HG03575 (cell line): Measurements from ENCODE around the gene CFAP119.

ENCODE experiments used
- ATAC-seq: cut with Tn5 transposase; IDR thresholded peaks from one replicate; pipeline ENCODE4 v1.9.1; 2021; ENCODE audit not compliant: unreplicated experiment, insufficient number of reproducible peaks, low FRiP score; ENCODE audit errors: extremely low read depth

The CFAP119 gene

DNA sequence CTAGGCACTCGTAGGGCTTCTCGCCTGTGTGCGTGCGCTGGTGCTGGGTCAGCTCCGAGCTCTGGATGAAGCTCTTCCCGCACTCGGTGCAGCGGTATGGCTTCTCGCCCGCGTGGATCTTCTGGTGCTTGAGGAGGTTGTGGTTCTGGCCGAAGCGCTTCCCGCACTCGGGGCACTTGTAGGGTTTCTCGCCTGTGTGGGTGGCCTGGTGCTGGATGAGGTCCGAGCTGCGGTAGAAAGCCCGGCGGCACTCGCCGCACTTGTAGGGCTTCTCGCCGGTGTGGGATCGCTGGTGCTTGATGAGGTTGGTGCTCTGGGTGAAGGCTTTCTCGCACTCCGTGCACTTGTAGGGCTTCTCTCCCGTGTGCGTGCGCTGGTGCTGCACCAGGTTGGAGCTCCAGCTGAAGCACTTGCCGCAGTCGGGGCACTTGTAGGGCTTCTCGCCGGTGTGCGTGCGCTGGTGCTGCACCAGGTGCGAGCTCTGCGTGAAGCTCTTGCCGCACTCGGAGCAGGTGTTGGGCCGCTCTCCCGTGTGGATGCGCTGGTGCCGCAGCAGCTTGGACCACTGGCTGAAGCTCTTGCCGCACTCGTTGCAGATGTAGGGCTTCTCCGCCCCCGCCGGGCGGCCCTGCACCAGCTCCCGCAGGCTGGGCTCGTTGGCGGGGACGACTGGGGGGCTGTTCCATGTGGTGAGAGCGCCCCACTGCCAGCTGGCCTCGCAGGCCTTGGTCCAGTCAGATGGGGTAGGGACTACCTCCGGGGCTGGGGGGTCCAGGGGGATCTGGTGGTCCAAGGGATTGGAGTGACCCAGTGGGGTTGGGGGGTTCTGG lies 21.6 kb upstream of the CFAP119 start:
- ATAC-seq = no peak

DNA sequence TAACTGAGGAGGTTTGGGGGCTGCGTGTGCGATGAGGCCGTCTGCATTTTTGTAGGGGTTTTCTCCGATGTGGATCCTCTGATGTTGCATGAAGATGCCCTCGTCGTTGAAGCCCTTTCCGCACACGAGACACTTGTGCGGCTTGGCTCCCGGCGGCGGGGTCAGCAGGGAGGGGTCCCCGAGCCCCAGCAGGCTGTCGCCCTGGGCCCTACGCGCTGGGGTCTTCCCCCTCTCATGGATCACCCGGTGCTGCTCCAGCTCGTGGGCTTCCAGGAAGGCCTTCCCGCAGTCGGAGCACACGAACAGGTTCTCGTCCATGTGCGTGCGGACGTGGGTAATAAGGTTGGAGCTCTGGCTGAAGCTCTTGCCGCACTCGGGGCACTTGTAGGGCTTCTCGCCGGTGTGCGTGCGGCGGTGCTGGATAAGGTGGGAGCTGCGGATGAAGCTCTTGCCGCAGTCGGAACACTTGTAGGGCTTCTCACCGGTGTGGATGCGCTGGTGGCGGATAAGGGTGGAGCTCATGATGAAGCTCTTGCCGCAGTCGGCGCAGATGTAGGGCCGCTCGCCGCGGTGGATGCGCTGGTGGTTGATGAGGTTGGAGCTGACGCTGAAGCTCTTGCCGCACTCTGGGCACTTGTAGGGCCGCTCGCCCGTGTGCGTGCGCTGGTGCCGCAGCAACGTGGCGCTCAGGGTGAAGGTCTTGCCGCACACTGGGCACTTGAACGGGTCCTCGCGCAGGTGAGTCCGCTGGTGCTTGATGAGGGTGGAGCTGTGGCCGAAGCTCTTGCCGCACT lies 20.8 kb upstream of the CFAP119 start:
- no peak for ATAC-seq

DNA sequence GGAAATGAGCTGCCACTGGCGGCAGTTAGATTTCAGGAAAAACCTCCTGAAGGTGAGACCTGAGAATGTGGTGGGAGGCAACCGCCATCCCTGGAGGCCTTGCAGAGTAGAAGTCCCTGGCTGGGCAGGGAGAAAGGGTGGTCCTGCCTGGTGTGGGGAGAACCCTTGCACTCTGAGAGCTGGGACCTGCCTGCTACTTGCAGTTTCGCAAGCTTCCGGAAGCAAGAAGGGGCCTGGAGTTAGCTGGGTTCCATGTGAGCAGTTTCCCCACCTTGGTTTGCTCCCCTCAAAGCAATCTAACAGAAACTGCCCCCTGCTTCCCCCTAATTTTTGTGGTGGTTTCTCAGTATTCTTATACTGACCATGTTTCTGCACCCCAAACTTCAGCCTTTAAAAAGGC lies 18.7 kb upstream of the CFAP119 start:
- no peak for ATAC-seq

DNA sequence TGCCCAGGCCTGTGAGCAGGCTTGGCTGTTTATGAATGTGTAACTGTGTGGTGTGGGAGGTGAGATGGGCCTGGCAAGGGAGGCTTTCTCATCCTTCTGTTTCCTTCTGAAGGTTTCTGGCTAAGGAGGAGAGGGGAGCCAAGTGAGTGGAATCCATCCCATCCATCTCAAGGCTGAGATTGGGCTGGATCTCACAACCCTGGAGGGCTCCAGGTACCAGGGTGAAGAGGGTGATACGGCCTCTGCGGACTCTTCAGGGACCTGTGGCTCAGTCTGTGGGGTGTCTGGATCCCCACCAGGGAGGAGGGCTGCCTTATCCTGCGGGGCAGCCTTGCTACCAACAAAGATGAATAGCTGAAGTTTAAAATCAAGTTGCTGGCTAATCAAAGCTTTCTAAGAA lies 18.2 kb upstream of the CFAP119 start:
- ATAC-seq = no peak

DNA sequence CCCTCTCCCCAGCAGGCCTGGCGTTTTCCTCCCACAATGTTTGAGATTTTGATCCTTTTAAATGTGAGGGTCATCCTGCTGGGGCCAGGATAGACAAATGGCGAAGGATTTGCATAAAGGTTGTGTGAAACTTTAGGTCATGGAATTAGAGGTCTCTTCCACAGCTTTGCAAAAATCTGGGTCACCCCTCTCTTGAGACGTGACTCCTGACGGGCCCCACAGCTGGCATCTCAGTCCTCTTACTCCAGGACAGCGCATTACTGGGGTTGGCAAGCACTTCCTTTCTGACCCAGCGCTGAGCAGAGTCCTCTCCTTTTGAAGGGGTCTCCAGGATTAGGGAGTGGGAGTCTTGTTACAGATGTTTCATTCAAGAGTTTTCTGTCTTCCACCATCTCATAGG lies 17.7 kb upstream of the CFAP119 start:
- ATAC-seq = no peak

DNA sequence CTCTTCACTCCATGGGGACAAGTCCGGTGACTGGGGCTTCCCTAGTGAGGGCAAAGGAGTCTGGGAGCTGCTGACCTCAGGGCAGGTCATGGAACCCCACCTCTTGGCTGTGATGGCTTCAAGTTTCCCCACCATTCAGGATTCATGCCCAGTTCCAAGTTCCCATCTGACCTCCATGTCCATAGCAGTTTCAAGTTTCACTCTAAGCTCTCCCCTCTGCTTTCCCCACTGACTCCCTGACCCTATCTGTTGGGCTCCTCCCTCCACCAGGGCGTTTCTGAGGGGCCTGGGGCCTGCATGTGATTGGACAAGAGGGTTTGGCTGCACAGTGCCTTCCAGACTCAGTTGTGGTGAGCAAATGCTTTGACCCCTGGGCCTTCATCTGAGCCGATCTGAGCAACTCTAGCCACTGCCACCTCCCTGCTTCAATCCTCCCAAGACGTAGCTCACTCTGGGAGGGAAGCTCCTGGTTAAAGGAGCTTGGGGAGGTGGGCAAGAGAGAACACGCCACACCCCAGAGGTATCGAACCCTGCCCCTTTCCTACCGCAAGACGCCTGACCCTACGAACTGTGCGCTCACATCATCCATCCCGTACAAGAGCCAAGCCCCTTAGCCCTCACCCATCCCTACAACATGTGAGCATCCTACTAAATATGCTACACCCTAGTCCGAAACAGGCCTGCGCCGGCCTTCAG lies 16.8 kb upstream of the CFAP119 start:
- ATAC-seq = no peak

DNA sequence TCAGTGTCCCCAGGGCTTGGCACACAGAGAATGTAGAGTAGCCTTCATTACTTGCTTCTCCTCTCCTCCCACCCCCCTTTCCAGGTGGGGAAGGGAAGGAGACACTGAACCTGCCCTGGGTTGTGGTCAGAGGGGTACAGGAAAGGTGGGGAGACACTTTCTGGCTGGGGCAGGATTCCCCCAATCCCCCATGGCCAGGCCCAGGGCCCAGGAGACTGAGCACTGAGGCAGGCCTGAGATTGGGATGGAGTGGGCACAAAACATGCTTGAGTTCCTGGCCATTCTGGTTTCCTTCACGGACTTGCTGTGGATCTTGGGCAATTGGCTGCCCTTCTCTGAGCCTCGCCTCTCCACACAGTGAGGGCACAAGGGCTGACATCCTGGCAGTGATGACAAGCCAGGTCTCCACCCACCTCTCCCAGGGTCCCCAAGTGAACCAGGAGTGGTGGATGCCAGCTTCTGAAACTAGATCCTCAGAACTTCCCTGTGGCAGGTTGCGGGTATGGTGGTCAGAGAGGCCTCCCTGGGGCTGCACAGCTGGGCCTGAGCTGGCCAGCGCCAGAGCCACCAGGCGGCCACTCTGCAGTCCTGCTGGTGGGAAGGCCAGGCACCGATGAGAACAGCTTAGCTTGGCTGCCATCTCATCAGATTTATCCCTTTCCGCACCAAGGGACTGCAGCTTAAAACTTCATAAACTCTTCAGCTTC lies 15.9 kb upstream of the CFAP119 start:
- ATAC-seq = no peak

DNA sequence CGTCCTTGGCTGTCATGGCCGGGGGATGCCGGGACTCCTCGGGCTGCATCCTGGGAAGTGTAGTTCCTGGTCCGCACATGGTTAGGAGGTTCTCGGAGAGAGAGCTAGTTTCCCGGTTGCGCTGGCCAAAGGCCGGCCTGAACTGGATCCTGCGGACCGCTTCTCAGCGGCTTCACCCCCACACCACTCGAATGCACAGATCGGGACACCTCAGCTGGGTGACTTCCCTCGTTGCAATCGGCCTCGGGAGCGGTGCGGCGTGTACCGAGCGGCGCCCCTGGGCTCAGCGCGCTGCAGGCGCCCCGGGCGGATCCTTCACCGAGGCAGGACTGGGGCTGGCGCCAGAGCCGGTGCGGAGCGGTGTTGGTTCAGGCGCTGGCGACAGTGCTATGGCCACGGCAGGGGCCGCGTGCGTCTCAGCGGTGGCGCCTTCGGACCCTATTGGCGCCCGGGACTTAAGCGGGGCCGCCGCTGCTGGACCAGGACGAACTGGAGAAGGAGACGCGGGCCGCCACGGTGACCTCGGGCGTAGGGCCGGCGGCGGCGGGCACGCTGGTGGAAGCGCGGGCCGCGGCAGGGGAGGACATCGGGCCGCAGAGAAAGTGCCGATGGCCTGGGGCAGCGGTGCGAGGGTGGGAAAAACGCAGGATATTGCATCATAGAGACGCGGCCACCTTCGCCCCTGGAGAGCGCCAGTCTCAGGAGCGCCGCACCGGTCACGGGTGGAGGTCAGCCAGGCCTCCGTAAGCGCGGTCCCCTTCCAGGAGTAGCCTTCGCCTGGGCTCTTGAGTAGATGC lies 13.7 kb upstream of the CFAP119 start:
- no peak for ATAC-seq

DNA sequence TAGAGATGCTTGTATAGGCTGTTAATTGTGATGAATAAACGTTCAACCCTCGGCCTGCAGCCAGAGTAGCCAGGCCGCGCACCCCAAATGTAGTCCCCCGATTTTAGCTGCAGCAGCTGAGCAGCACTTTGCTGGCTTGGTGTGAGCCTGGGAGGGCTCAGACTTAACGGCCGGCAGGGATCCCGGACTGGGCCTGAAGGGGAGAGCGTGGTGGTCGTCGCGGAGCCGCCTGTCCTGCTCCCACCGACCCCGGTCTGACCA lies 13.2 kb upstream of the CFAP119 start:
- ATAC-seq = no peak

DNA sequence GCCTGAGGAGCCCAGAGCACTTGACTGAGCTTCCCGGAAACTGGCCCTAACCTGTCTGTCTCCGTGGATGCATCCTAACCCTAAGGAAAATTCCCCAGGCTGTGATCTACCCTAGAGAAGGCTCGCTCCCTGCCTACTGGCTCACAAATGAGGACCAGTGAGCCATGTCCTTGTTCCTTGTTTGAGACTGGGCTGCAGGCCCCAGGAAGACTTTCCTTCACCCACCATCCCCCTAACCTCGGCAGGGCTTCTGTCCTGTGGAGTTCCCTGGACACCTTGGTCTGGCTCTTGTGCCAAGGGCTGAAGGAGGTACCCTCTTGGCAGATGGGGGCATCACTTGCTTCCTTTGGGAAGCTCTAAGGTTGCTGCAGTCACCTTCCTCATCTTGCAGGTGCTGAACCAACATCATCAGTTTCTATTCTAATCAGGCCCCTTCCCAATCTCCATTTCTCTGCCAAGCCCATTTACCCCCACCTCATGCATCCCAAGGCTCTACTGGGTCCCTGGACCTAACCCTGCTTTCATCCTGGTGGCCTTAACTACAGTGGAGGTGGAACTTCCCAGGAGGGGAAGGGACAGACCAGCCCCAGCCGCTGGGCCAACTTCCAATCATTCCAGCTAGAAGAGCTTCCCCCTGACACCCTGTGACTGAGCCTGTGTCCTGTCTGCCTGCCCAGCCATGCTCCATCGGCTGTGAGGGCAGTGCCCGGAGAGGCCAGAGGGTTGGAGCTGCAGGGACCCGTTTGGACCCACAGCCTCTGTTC lies 12.7 kb upstream of the CFAP119 start:
- no peak for ATAC-seq

DNA sequence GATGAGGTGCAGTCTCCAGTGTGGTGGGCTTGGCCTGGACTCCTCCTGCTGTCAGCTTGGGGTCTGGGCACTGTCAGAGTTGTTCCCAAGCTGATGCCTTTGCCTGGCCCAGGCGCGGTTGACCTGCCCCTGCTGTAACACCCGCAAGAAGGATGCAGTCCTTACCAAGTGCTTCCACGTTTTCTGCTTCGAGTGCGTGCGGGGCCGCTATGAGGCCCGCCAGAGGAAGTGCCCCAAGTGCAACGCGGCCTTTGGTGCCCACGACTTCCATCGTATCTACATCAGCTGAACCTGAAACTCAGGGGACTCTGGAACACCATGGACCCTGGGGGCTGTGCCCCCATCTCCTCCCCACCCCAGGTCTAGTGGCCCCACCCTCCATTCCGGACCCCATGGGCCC lies 12.0 kb upstream of the CFAP119 start:
- no peak for ATAC-seq

DNA sequence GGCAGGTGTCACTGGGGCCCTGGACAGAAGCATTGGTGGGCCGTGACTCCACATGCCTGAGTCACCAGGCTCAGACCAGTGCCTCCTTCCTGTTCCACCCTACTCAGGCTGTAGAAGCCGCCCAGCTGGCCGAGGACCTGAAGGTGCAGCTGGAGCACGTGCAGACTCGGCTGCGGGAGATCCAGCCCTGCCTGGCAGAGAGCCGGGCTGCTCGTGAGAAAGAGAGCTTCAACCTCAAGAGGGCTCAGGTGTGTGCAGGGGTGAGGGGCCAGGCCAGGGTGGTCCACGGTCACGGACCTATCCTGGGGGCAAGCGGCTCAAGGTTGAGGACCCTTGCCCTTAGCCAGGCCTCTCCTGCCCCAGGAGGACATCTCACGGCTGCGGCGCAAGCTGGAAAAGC lies 9.9 kb upstream of the CFAP119 start:
- ATAC-seq = no peak

DNA sequence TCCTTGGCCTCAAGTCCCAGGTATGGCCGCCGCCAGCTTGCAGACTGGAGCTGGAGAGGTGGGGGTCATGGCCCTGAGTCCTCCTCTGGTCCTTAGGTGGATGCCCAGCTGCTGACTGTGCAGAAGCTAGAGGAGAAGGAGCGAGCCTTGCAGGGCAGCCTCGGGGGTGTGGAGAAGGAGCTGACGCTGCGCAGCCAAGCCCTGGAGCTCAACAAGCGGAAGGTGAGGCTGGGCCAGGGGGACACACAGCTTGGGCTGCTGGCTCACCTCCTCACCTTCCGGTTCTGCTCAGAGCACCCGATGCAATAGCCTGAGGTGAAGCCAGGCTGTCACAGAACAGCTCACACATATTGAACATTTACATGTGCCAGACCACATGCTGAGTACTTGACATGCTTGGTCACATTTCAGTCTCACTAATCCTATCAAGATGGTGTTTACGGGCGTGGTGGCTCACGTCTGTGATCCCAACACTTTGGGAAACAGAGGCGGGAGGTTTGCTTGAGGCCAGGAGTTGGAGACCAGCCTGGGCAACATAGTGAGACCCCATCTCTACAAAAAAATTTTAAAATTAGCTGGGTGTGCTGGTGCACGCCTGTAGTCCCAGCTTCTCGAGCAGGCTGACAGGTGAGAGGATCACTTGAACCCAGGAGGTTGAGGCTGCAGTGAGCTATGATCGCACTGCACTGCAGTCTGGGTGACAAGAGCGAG lies 7.7 kb upstream of the CFAP119 start:
- ATAC-seq = no peak

DNA sequence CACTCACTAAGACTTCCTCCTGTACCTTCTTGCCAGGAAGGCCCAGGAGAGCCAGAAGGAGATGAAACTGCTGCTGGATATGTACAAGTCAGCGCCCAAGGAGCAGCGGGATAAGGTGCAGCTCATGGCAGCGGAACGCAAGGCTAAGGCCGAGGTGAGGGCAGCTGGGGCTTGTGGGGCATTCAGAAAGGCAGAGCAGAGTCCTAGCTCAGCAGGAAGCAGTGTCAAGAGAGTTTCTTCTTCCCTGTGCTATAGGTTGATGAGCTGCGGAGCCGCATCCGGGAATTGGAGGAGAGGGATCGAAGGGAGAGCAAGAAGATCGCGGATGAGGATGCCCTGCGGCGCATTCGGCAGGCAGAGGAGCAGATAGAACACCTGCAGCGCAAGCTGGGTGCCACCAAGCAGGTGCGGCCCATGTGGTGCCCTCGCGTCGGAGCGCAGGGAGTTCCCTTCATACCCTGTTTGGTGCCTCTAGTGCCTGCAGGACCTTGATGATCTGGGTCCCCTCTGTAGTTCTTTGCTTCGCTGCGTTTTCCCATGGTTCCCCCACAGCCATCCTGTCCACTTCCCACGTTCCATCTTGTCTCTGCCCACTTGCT lies 6.8 kb upstream of the CFAP119 start:
- ATAC-seq = no peak

DNA sequence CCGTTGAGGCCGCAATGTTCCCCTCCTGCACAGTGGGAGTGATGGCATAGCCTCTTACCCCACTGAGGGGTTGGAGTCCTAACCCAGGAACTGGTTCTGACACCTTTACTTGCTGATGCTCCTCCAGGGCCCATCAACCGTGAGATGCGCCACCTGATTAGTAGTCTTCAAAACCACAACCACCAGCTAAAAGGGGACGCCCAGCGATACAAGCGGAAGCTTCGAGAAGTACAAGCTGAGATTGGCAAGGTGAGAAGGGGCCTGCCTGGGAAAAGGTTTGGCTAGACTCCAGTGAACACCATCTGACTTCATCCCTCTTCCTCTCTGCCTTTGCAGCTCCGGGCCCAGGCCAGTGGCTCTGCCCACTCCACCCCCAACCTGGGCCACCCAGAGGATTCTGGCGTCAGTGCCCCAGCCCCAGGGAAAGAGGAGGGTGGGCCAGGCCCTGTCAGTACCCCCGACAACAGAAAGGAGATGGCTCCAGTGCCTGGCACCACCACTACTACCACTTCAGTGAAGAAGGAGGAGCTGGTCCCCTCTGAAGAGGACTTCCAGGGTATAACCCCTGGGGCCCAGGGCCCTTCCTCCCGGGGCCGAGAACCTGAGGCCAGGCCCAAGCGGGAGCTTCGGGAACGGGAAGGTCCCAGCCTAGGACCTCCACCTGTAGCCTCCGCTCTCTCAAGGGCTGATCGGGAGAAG lies 6.1 kb upstream of the CFAP119 start:
- ATAC-seq = no peak

DNA sequence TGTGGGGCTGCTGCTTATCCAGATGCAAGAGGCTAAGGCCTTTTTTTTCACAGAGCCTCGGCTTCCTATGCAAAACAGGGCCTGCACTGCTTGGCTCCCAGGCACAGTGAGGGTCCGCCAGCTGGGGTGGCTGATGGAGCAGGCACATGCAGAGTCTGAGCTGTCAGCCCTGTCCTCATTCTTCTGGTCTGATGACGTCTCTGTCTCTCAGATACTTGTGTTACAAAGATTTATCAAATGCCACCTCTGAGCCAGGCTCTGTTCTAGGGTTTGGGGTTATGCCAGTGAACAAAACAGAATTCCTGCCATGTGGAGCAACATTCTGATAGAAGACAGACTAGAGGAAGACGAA lies 5.0 kb upstream of the CFAP119 start:
- no peak for ATAC-seq
